HG02623 (cell line): Measurements from ENCODE around the gene PIGM.

Experiments
- ATAC-seq: cut with Tn5 transposase; IDR thresholded peaks from one replicate; pipeline ENCODE4 v1.9.1; 2021; ENCODE audit warnings: moderate library complexity; ENCODE audit not compliant: unreplicated experiment

Gene PIGM

DNA sequence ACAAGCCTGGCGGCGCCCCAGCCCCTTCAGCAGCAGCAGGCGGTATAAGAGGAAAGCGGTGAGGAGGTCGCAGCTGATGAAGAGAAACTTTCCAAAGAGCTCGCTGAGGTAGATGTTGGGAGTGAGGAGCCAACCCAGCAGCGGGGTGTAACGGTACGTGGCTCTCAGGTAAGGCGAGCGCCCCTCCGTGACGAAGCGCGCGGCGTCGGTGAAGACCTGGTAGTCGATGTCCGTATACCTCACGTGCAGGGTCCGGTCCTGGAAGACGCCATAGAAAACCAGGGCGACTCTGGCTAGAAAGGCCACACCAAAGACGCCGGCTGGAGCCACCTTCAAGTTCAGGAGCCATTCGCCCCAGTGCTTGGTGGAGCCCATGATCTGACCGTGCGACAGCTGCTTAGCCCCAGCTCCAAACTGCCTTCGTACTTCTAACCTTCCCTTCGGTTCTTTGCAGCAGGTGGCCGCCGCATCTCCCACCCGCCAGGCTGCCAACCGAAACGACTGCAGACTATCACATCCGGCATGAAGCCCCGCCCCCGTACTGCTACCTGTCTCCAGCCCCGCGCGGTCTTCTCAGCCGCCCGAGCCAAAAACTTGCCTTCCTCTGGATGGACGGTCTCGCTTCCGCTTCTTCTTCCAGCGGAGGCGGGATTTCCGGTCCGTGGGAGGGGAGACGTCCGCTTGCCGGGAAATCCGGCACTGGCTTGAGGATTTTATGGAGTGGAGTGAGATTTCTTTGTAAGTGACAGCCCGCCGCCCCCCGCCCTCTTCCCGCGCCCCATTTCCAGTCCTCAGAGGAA lies at the start of gene PIGM:
PIGM (minus strand) TSS at position 626 of the 800 bp plus-strand sequence; CDS start at position 375, 251 bp downstream.
- peak; percentile 92 for ATAC-seq

DNA sequence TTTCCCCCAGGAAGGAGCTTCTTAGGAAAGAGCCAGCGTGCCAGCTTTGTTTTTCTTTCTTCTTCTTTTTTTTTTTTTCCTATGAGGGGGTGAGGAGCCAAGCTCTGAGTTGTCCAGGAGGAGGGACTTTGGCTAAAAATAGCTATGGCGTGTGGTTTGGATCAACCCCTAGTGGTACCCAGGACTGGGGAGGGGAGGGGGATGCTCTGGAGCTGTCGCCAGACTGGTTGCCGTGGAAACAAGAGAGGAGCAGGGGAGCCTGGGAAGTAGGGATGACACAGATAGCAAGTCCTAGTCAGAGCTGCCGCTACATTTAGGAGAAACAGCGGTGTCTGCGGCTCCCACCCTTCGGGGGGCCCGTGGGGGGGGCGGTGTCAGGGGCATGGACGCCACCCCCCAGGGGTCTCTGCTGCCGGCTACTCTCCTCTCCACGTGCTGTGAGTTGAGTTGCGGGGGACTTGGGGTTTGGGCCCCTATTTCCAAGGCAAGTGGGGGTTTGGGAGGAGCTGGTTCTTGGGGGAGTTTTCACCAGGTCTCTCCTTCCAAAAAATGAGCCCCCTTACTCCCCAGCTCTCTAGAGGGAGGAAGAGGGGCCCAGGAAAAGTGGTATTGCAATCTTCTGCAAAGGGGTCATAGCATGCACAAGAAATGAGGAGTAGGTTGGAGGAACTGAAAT lies 49.6 kb upstream of the PIGM start, which contains the start of gene KCNJ9:
KCNJ9 (plus strand) TSS at position 278 of the 676 bp plus-strand sequence. CDS start 2,493 bp downstream, outside the sequence.
- ATAC-seq: no peak

- no peak for ATAC-seq
These were observed 48.8 kb upstream of the PIGM start for GRCh38 chr1:160080381-160081100.

DNA sequence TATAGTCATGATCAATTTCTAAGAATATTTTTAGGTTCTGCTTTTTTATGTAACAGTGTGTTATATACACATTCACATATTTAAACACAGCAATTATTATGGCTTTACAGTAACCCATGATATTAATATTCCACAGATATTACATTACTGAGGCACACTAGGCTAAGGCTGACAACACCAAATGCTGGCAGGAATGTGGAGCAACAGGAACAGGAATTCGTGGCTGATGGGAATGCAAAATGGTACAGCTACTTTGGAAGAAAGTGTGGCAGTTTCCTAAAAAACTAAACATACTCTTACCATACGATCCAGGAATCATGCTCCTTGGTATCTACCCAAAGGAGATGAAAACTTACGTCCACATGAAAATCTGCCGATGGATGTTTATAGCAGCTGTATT lies 47.7 kb upstream of the PIGM start:
- ATAC-seq: no peak

DNA sequence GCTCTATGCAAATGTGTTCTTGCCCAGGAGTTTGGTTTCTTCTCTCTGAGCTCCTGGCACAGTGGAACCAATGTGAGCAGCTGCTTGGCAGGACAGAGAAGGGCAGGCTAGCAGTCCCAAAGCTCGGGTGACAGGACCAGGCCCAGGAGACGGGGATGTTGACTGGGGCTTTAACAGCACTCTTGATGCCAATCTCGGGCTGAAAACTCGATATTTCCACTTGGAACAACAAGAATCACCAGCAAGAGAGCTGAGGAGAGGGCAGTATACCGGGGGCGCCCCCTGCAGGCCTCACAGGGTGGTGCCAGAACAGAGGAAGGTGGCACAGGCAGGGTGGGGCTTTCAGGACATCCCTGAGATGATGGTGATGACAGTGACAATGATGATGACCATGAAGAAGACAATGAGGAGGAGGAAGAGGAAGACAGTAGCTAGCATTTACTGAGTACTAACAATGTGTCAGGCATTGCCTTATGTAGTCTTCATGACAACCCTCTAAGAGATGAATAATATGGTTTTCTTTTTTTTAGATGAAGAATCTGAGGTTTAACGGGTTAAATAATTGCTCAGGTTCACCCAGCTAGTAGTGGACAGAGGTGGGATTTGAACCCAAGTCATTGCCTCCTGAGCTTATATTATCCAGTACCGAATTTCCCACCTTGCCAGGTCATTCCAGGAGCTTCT lies 46.9 kb upstream of the PIGM start:
- peak; percentile 60 for ATAC-seq

DNA sequence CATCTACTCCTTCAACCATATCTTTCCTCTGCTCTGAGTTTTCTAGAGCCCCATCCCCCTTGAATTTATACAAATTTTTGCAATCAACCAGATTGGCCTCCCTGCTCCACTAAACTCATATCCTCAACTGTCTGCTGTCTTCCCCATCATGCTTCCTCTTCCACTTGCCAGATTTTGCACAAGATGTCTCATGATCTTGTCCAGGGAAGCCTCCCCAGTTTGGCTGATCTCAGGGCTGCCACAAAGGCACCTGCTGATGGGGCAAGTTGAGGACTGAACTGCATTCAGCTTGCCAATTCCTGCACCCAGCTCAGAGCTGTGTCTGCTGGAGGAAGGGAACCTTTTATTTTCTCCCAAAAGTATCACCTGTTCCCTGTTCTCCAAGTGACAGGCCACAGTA lies 45.7 kb upstream of the PIGM start:
- no peak for ATAC-seq

GRCh38 chr1:160076295-160076694 lies 44.5 kb upstream of the PIGM start:
- no peak for ATAC-seq

GRCh38 chr1:160075836-160076235 lies 44.0 kb upstream of the PIGM start:
- ATAC-seq: no peak

GRCh38 chr1:160074865-160075264 lies 43.1 kb upstream of the PIGM start:
- no peak for ATAC-seq

DNA sequence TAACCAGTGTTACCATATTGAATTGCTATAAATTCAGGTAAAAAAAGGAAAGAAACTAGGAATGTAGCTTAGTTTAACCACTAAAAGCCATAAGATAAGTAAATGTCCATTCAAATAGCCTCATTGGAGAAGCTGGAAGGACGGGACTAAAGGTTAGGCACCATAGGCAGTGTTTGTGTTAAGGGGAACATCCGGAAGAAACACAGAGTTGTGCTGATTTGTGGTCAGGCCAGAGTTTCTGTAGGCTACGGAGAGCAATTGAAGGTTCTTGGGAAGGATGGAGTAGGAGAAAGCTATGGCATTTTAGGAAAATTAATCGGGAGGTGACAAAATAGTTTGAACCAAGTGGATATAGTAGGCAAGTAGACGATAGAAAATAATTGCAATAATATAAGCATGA lies 39.5 kb upstream of the PIGM start:
- no peak for ATAC-seq

- ATAC-seq: no peak
These were observed 38.7 kb upstream of the PIGM start for GRCh38 chr1:160070243-160071163.

DNA sequence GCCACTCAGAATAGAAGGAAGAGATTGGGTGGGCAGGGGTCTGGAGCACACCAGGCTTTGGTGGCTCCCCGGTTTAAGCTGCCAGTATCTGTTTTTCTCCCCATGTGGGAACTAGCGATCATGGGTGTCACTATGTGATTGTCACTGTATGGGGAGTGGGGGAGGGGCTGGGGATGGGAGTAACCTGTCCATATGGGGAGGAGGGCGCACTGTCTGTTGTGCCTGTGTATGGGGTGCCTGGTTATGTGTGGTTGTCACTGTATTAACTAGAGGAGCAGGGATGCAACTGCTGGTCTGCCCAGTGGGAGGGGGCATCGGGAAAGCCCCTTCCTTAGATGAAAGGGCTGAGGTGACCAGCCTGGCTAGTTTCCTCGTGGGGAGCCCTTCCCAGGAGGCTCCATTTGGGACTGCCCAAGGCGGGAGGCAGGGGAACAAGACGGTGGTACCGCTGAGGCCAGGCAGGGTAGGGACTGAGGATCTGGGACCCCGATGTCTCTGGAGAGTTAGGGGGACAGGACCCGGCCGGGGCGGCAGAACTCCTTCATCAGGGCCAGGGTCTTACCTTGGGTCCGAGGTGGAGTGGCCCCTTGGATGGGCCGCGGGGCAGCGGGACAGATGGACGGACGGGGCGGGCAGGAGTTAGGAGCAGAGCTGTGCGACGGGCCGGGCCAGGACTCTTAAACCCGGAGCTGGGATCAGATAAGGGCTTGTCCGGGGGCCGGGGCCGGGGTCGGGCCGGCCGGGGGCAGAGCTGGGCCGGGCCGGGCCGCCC lies 37.9 kb upstream of the PIGM start, which contains the start of gene KCNJ10:
KCNJ10 (minus strand) TSS at position 701 of the 772 bp plus-strand sequence. CDS start 27,628 bp downstream, outside the sequence.
- ATAC-seq: no peak

- no peak for ATAC-seq
These were observed 36.4 kb upstream of the PIGM start for GRCh38 chr1:160068225-160068624.

- no peak for ATAC-seq
These were observed 35.3 kb upstream of the PIGM start for GRCh38 chr1:160066829-160067745.

DNA sequence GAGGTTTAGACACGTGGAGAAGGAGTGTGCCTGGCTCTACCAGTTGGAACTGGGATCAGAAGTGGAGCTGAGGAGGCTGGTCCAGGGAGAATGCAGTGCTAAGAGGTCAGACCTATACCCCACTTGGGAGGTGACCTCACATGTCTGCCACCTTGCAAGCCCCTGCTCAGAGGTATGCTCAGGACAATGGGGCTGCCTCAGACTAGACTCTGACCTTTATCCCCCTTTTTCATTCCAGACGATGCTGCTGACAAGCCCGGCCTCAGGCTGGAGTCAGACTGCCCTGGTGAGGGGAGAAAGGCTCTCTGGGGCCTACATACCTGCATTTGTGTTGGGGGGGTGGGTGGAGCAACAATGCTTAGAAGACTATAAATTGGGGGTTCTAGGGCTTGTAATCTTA lies 33.0 kb upstream of the PIGM start:
- ATAC-seq: no peak

- no peak for ATAC-seq
These were observed 32.4 kb upstream of the PIGM start for GRCh38 chr1:160064164-160064563.

DNA sequence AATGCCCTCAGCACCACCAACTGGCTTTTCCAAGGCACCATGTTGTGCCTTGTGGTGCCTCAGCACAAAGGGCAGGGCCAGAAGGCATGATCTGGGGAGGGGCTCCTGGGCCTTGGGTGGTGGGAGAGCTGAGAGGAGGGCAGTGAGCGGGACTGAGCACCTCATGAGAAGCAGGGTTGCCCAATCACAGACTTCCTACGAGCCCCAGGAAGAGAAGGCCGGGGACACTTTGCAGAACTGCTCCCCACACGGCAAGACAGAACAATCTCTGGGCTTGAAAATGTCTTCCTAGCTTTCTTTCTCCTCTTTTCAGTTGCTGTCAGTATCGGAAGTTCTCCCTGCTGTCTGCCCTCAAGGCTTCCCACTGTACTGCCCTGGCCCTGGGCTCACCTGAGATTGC lies 31.4 kb upstream of the PIGM start:
- ATAC-seq: no peak

- no peak for ATAC-seq
These were observed 30.4 kb upstream of the PIGM start for GRCh38 chr1:160062230-160062532.
